HFF-Myc (cell line): ENCODE data around the gene DYNLT1.

Experiments used
- DNase-seq: peaks from one replicate; pipeline ENCODE4 v3.0.0-alpha.2; 2011; ENCODE audit warnings: low read depth; ENCODE audit errors: extremely low read depth
- H3K4me3 ChIP-seq: replicated peaks from 2 replicates; pipeline ENCODE4 v1.5.1; 2011; ENCODE audit warnings: low read depth, mild to moderate bottlenecking, control low read depth, low read length
- CTCF ChIP-seq: IDR thresholded peaks from 2 replicates; pipeline ENCODE4 v1.5.1; 2012; ENCODE audit warnings: mild to moderate bottlenecking, low read depth, low read length, control low read depth; ENCODE audit errors: missing control alignments

The DYNLT1 gene

GRCh38 chr6:158591810-158592209 is 52.7 kb downstream of the DYNLT1 start:
- TF ChIP-seq CTCF = no peak
- no peak overlapping the region for H3K4me3 ChIP-seq
- no peak for DNase-seq

- TF ChIP-seq CTCF = no peak
- DNase-seq = no peak
- no peak overlapping the region for H3K4me3 ChIP-seq
These were observed 53.3 kb downstream of the DYNLT1 start for GRCh38 chr6:158591134-158591809.

DNA sequence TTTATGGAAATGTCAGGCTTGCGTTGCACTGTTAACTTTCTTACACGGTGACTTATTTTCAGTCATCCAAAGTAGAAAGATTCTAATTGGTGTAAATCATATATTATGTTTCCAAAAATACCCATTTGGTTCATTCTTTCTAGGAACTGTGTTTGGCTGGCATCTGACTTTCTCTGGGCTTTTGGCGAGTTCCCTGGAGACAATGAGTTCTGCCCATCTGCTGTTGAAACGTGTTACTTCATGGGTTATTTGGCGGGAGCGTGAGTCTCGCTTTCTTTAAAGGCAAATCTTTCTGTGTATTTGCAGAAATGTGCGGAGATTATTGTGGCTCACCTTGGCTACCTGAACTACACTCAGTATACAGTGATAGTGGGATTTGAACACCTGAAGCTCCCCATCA is 55.2 kb downstream of the DYNLT1 start:
- DNase-seq = no peak
- no peak overlapping the region for H3K4me3 ChIP-seq
- TF ChIP-seq CTCF = no peak

GRCh38 chr6:158586652-158587051 is 57.9 kb downstream of the DYNLT1 start:
- no peak overlapping the region for H3K4me3 ChIP-seq
- DNase-seq = no peak
- no peak for TF ChIP-seq CTCF
